NCI-H2227 (cell line): ENCODE data around the gene CAMK2D.

Experiments used
- DNase-seq: peaks from one replicate; lab custom pipeline; 2025; ENCODE audit not compliant: unreplicated experiment; lab: John Stamatoyannopoulos, UW

CAMK2D gene

GRCh38 chr4:113575401-113575800 is 186.1 kb downstream of the CAMK2D start:
- no peak for DNase-seq

- DNase-seq, result no peak
Observed at GRCh38 chr4:113574636-113575103, 186.9 kb downstream of the CAMK2D start.

- no peak for DNase-seq
Observed at GRCh38 chr4:113572620-113573019, 188.9 kb downstream of the CAMK2D start.

- DNase-seq, result no peak
Observed at GRCh38 chr4:113566015-113566795, 195.3 kb downstream of the CAMK2D start.

GRCh38 chr4:113565702-113566012 is 195.9 kb downstream of the CAMK2D start:
- no peak for DNase-seq

- no peak for DNase-seq
Observed at GRCh38 chr4:113564493-113564892, 197.0 kb downstream of the CAMK2D start.

- no peak for DNase-seq
Observed at GRCh38 chr4:113563691-113564378, 197.7 kb downstream of the CAMK2D start.

- DNase-seq, result no peak
Observed at GRCh38 chr4:113561758-113562157, 199.8 kb downstream of the CAMK2D start.

GRCh38 chr4:113561092-113561491 is 200.4 kb downstream of the CAMK2D start:
- no peak for DNase-seq

GRCh38 chr4:113560579-113560978 is 201.0 kb downstream of the CAMK2D start:
- DNase-seq, result no peak

GRCh38 chr4:113559947-113560346 is 201.6 kb downstream of the CAMK2D start:
- no peak for DNase-seq

- no peak for DNase-seq
Observed at GRCh38 chr4:113556382-113557134, 205.0 kb downstream of the CAMK2D start.

- no peak for DNase-seq
Observed at GRCh38 chr4:113555868-113556267, 205.7 kb downstream of the CAMK2D start.

GRCh38 chr4:113553082-113553481 is 208.5 kb downstream of the CAMK2D start:
- no peak for DNase-seq

- no peak for DNase-seq
Observed at GRCh38 chr4:113550510-113550909, 211.0 kb downstream of the CAMK2D start.

- DNase-seq, result no peak
Observed at GRCh38 chr4:113548303-113548702, 213.2 kb downstream of the CAMK2D start.

- peak; percentile 80 for DNase-seq
Observed at GRCh38 chr4:113547487-113548042, 214.0 kb downstream of the CAMK2D start.

GRCh38 chr4:113541933-113542332 is 219.6 kb downstream of the CAMK2D start:
- DNase-seq, result no peak

- DNase-seq, result no peak
Observed at GRCh38 chr4:113540859-113541258, 220.7 kb downstream of the CAMK2D start.

- no peak for DNase-seq
Observed at GRCh38 chr4:113539408-113539807, 222.1 kb downstream of the CAMK2D start.

- no peak for DNase-seq
Observed at GRCh38 chr4:113537628-113538027, 223.9 kb downstream of the CAMK2D start.
